GM19238 (cell line): Measurements from ENCODE around the gene DOCK1.

Source experiments
- DNase-seq: peaks from one replicate; pipeline ENCODE4 v3.0.0; 2011; ENCODE audit warnings: low spot score; ENCODE audit not compliant: insufficient read length

DOCK1 gene

DNA sequence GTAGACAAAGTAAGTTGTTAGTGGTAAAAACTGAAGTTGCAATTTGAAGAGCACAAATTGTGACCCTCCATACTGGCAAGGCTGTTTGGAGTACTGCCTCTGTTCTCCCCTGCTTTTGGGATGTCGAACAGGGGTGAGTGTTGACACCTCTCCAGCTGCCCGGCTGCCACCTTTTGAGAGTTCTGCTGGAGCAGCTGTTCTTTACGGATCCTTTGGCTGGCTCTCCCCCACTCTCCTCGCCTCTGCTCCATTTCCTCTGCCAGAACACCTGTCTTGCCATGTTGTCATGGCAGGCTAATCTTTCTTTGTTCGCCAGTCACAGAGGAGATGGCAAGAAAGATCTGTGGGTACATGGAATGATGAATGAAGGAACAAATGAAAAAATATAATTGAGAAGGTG lies 256.3 kb downstream of the DOCK1 start:
- DNase-seq, result no peak

DNA sequence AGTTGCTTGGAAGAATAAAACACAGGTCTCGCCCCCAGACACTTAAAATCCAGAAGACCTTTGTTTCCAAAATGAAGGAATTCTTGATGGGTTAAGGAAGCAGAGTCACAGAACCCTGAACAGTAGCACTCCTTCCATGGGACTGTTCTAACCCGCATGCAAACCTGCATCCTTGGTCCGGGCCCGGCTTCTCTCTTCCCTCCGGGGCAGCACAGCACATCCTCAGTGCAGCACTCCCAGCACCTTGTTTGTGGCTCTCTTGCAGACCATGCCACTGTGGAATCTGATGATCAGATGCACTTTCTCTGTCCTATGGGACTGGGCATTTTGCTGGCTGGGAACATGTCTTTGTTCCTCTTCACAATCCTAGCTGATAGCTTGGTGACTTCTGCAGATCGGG lies 257.6 kb downstream of the DOCK1 start:
- no peak for DNase-seq

DNA sequence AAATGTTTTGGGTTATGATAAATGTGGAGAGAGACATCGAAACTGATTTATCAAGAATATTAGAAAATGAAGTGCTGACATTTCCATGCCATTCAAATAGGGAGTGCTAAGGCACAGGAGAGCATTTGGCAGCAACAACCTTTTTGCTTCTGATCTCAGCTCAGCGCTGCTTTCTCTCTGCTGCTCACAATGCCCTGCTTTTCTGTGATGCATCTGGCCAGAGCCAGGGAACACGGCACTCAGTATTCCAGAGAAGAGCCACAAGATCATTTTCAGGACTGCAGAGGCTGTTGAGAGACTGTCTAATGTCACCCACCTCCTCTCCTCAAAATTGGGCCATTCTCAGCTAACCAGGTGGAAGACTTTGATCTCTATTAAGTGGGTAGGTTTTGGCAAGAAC lies 263.0 kb downstream of the DOCK1 start:
- no peak for DNase-seq

DNA sequence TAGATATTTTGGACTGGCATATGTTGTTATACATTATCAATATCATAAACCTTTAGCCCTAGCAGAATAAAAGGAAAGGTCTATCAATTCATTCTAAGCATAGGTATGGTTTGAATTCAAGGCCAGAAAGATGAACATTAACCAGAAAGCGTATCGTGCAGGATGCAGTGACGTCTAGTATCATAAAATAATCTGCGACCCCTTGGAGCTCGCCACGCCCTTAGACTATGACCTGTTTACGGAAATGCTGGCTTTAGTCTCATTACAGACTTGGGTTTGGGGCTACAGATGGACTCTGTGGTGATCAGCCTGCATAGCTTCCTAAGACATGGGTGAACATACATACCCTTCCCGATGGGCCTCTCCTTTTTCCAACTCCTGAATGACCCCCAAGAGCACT lies 269.6 kb downstream of the DOCK1 start:
- DNase-seq, result no peak

DNA sequence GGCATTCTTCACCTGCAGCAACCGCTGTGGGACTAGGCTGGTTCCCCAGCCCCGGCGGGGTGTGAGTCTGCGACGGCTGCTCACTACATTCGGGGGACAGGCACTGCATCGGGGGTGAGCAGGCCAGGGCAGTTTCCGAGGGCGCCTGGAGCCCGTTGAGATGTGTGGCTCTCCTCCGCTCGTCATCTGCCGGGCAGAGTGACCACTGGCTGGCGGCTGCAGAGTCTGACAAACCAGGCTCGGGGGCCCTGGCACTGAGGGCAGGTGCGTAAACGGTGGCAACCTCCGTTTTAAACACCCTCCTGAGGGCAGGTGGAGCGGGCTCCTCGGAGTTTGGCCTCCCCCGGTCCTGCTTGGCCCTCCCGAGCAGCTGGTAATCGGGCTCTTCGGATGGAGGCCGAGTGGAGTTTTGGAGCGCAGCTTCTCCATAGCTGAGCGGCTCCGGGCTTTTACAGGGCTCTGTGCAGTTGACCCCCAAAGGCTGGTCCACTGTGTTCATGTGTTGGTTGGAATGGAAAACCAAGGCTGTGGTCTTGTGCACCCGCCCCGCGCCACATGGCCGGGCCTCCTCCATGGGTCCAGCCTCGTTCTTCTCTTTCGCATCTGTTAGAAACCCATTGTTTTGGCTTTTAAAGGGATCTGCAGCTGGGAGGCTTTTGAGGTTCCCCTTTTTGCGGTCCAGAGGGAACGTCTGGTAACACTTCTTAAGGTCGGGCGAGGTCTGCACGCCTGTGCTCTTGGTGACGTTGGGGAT lies 270.3 kb downstream of the DOCK1 start:
- no peak for DNase-seq

DNA sequence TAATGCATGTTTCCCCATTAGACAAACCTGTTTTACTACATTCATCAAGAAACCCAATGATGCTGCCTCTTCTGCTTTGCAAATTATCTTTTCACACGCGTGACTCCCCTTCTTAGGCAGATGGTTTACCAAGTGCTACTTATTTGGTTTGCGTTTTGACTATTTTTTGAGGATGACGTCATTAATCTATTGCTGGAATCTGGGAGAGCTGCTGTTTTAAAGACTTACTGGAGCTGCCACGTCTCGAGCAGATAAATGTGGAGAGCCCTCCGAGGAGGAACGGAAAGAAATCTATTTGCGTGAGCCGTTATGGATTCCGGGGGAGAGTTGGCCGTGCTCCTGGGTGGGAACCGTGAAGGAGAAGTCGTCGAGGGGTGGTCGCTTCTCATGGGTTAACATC lies 271.4 kb downstream of the DOCK1 start:
- no peak for DNase-seq

DNA sequence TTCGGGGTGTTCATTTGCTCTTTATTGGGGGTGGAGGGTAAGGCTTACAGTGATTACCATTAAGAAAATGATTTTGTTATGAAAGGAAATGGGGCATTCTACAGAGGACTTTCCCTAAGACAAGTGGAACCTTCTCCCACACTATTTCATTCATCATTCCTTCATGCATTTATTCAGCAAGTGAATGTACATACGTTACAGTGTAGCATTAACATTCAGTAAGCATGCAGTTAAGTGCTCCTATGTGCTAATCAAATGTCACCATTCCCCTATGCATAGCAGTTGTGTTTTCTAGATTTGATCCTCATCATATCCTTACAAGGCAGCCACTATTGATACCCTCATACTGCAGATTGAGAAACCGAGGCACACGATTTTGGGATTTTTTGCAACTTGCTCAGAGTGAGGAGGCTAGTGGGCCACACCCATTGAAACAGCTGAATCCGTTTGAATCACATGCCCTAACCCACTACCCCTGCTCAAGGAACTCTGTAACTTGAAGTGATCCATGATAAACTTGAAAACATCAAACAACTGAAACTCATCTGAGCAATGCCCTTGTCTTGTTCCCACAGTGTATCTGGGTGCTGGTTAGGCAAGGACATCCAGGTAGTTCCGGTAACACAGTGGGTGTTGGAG lies 274.5 kb downstream of the DOCK1 start:
- DNase-seq, result no peak

DNA sequence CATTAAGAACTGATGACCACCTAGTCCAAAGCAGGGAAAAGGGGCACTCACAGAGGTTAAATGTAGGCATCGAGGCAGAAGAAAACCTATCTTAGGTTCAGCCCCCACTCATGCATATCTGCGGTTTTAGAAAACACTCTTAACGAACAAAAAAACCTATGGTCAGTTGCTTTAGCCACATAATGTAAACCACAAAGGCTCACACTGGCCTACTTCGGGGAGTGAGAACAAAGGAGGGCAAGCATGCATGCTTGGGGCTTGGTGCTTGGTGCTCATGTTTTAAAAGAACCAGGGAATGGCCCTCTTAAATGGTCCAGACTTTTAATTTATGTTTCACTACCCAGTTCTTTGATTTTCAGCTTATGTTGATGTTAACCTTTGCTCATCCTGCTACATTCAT lies 276.9 kb downstream of the DOCK1 start:
- no peak for DNase-seq

DNA sequence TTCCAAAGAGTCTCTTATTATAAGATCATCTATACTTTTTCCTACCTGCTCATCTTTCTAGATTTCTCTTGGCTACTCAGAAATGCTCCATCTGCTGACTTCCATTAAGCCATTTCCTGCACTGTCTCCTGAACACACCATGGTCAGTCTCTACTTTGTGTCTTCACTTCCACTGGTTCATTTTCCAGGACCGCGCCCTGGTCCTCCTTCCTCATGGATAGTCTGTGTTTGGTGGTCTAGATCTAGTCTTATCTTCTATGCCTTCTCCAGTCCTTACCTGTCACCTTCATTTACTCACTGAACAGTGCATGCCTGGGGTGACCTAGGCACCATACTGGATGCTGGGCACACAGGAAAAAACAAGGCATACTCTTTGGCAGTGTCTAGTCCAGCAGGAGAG lies 279.4 kb downstream of the DOCK1 start:
- DNase-seq, result no peak

DNA sequence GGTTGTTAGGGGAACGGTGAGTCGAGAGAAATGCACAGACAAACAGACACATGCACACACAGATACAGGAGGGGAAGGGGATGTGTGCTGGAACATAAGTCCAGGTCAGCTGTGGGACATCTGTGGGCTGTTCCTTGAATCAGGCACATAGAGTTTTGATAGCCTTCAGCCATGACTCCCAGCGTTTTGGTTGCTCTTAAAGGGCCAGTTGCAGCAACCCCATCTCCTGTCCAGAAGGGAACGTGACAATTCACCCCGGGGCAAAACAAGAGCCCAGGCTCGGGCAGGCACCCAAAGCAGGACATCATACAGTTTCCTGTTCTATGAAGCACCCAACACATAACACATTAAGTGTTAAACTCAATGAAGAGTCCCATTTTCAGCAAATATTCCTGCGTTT lies 281.6 kb downstream of the DOCK1 start:
- DNase-seq, result no peak

DNA sequence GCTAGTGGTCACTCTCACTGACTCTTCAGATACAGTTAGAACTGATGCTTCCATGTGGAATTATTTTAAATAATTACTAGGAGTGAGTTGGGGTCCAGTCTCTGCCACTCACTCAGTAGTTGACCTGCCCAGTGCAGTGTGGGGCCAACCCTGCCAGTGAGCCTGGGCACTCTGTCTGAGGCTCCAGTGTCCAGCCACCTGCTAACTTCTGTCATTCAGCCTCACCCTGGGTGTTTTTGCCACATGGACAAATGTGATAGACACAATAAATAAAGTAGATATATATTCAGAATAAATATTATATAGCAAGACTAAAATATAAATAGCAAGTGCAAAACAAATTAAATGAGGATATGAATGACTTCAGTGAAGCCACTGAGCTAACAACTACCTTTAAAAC lies 284.0 kb downstream of the DOCK1 start:
- DNase-seq, result no peak

DNA sequence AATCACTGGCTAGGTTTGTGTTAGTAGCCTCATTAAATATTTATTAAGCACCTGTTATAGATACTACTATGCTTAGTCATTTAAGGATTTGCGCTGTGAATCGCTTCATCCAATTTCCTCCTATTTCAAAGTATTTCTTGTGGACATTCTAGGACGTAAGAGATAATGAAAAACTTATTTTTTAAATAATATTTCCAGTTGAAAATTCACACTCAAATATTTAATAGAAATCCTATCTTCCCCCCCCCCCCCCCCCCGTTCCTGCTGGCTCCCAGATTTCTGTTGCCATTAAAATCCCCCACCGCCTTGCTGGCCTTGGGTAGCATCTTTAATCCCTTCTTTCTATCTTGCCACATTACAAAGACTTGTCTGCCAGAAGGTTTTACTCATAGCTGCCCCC lies 285.2 kb downstream of the DOCK1 start:
- DNase-seq, result no peak

DNA sequence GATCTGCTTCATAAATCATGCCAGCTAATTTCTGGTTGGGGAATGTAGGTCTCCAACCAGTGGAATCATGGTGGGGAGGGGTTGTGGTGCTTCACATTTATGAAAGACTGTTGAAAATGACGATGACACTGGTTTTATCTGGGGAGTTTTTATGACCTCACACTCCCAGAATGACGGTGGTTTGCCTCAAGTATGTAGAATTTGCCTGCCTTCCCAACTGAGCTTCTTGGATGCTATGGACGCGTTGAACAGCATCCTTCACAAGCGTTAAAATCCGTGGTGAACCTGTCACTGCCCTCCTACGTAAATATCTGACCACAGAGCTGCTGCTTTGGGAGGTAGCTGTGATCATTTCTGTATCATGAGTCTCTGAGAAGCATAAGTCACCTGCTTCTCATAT lies 287.9 kb downstream of the DOCK1 start:
- DNase-seq, result no peak

DNA sequence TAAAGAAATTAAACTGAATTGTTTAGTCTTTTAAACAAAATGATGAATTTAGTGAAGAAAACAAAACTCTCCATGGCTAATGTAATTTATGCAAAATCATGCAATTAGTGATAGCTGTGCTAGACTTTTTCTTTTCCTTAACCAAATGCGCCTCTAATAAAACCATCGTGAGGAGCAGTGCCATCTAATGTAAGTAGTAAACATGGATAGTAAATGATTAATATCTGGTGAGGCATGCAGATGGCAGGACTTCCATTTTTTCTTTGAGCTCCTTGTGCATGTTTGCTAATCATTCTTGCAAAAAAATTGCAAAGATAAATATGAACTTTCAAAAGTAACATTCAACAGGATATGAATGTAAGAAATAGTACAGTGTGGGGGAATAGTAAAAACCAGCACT lies 288.9 kb downstream of the DOCK1 start:
- DNase-seq, result no peak

DNA sequence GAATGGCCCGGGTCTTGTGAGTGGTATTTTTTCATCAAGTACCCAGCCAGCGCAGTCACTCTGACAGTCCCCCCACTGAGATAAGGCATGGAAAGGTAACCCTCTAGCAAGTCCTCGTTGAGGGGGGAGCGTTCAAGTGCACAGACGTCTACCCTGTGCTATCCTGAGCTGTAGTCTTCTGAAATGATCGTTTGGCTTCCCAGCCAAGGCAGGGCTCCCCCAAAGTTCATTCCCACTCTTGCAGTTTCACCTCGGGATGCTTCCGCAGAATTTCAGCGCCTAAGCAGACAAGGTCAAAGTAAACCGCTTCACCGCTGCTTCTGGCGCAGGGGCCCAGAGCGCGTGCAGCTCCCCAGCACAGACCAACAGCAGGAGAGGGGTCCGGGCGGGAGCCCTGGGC lies 289.4 kb downstream of the DOCK1 start:
- no peak for DNase-seq

DNA sequence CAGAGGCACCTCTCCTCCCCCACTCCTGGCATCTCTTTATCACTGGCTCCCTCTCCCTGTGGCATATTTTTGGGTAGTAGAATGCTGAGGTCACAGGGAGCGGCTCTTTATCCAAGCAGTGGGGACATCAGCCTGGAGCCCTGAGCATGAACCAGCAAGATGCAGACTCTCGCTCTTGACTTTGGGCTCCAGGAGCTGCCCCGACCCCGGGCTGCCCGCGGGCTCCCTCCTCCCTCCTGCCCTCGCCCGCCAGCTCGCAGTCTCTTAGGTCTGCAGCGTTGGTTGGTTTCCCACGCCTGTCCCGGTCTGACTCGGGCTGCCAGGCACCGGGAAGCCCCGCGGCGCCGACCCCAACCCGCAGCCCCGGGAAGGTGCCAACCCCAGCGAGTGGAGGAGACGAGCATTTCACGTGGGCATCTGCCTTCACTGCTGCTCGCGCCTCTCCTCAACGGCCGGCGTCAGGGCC lies 289.8 kb downstream of the DOCK1 start:
- DNase-seq, result no peak

DNA sequence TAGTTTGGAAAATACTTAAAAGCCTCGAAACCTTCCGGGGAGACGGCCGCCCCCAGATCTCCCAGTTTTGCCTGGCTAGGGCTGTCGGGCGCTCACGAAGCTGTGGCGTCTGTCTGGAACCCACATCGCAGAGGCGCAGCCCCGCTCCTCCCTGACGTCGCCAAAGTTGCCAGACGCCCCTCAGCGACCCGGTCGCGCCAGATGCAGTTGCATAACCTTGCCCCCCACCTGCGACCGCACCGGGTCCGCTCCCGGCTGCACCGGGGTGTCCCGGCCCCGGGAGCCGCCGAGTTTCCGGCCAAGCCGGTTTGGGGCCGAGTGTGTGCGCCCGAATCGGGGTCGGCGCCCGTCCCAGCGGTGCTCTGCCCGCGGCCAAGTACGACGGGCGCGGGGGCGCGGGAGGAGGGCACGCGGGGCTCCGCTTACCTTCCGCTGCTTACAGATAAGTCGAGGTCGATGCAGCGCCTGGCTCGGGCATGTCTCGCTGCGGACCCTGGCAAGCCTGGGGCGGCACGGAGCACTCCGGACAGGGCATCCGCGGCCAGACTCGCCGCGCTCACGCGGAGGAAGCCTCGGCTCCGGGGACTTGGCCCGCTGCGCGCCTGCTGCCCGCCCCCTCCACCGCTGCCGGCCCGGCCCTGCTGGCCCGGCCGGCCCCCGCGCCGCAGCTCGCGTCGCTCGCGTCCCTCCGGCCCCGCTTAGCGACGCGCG lies 290.5 kb downstream of the DOCK1 start:
- DNase-seq, result no peak

DNA sequence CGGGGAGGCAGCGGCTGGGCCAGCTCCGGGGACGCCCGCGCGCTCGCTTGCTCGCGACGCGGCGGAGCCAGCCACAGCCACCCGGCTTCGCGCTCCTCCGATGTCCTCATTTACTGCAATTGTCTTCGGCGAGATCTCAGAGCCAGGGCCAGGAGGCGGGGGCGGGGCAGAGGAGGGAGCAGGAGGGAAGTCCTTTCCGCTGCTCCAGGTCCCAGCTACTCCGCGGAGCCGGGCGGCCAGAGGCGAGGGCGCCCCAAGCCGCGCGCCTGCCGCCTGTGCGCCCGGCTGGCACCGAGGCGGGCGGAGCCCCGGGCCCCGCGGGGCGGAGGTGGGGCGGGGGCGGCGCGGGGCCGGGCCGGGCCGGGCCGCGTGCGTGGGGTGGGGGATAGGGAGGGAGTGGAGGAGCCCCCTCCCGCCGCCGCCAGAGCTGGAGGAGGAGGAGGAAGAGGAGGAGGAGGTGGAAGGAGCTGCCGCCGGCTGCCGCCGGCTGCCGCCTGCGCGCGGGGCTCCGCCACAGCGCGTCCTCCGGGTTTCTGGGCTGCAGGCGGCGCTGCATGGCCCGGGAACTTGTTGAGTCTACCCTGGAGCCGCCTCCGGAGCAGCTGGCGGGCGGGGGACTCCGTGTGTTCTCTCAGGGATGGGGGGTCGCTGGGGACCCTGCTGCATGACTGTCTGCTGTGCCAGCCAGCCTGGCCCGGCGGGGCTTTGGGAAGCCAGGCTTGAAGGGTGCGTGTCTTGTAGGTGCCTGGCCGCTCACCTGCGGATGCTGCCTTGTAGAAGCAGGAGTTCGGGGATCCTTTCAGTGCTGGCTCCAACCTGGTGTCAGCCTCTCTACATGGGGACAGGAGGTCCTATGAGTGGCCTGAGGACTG lies 291.3 kb downstream of the DOCK1 start, which contains the start of gene INSYN2A:
INSYN2A (minus strand) TSS at position 310 of the 872 bp plus-strand sequence. CDS start 20,196 bp downstream, outside the sequence.
- DNase-seq, result no peak

DNA sequence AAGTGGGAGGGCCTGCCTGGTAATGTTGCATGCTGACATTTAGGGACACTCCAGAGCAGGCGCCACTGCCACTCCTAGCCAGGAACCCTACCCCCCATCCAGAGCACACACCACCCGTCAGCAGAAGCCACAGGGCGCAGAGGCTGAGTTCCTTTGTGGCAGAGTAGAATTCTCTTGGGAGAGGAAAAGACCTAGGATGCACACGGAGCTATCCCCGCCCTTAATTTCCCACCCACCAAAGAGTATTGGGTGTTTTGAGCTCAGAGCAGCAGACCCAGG lies 291.9 kb downstream of the DOCK1 start:
- DNase-seq, result no peak

DNA sequence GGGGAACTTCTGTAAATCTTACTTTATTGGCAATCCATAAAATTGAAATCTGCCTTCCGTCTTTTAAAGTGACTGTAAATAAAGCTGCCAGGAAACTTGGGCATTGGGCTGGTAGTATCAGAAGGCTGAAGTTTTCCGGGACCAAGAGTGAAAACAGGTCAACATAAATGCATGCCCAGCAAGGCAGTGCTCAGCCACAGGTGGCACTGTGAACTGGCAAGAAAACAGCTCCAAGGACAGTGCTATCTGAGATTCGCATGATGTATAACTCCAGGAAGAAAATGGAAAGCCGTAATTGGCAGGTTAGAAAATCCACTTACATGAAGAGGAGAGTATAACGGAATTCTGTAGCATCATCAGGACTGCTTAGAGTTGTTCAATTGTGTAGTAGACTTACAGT lies 293.1 kb downstream of the DOCK1 start:
- no peak for DNase-seq

DNA sequence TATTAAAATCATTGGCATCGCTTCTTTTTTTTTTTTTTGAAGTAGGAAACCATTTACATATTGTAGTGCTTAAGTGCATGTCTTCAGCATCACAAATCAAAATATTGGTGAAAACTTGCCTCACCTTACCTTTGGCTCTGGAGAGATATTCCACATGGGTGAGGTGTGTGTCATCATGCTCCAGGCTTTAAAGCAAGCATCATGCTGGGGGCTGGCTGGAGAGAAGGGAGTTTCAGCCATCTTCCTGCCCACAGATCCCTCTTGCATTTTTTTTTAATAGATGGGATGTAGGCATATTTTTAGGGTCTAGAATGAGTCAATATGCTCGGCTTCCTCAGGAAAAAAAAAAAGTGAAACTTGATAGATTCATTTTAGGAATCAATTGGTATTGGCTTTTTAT lies 293.5 kb downstream of the DOCK1 start:
- no peak for DNase-seq

DNA sequence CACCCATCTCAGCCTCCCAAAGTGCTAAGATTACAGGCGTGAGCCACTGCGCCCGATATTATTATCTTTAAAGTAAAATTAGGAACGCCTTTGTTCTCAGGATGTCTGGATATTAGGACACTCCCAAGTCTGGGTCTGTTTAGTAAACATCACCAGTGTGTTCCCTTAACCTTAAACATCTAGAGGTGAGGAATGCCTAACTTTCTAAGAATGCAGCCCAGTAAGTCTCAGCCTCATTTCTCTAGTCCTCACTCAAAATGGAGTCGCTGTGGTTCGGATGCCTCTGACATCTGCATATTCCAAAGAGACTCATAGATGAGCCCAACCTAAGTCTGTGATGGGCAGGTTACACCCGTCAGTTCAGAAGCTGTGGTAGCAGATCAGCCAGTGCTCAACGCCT lies 295.4 kb downstream of the DOCK1 start:
- no peak for DNase-seq
